GOT3 (cell line): ENCODE measurements around the gene PRKG2.
"Not testable (repeated sequence)": the region's sequence is repeated elsewhere in the genome, so short reads cannot be mapped to it uniquely, and the experiment has no call there.

Experiments
- DNase-seq: peaks from one replicate; lab custom pipeline; 2025; ENCODE audit warnings: mixed read lengths; lab: John Stamatoyannopoulos, UW

Gene PRKG2

GRCh38 chr4:81214881-81215868 lies at the start of gene PRKG2:
TSS of gene PRKG2 (minus strand) at chr4:81215222. CDS start at chr4:81205047, 10,175 bp downstream.
- no peak for DNase-seq

GRCh38 chr4:81260443-81261101 lies 45.5 kb upstream of the PRKG2 start:
- DNase-seq, result no peak

GRCh38 chr4:81258841-81259550 lies 44.0 kb upstream of the PRKG2 start:
- no peak for DNase-seq

GRCh38 chr4:81257816-81258215 lies 42.8 kb upstream of the PRKG2 start:
- DNase-seq, result no peak

DNA sequence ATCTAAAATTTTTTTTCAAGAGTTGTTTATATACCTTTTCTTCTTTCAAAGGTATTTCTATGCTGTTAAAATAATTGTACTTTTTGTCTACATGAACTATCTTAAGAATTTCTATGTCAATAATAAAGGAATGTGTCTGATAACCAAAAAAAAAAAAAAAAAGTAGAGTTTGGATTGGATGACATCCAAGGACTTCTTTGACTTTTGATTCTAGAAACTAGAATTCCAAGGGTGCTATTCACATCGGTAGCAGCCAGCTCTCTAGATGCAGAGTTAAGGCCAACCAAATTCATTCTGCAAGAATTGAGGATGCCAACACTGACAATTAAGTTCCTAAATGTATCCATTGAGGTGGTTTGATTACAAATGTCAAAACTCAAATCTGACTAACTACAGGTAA lies 42.0 kb upstream of the PRKG2 start:
- DNase-seq, result no peak

- no peak for DNase-seq
Measured at GRCh38 chr4:81256059-81256970, 41.3 kb upstream of the PRKG2 start.

GRCh38 chr4:81255524-81255923 lies 40.5 kb upstream of the PRKG2 start:
- no peak for DNase-seq

- DNase-seq, result no peak
Measured at GRCh38 chr4:81250430-81250829, 35.4 kb upstream of the PRKG2 start.

DNA sequence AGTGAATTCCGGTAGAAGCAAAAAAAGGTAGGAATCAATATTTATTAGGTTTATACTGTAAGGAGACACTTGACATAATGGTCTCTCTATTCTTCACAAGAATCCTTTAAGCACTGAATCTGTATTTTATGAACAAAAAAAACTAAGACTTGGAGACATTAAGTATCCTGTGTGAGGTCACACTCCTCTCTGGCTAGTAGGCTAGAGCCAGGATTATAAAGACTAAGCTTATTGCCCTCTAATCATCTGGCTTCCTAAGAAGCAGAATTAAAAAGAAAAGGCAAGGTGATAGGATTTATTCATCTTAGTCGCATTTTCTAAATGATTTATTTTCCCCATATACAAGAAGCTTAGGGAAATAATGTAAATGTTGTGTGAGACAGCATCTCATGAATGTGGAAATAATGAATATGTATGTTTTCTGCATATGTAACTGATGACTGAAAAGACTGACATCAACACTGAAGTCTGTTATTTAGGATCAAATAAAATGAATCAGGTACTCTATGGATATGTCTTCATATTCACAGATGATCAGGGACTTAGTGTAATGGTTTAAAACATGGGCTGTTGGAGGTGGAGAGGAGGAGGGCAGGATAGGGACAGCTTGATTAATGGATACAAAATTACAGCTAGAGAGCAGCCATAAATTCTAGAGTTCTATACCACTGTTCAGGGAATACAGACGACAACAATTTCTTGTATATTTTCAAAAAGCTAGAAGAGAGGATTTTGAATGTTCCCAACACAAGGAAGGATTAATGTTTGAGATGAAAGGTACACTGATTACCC lies 30.4 kb upstream of the PRKG2 start:
- no peak for DNase-seq

DNA sequence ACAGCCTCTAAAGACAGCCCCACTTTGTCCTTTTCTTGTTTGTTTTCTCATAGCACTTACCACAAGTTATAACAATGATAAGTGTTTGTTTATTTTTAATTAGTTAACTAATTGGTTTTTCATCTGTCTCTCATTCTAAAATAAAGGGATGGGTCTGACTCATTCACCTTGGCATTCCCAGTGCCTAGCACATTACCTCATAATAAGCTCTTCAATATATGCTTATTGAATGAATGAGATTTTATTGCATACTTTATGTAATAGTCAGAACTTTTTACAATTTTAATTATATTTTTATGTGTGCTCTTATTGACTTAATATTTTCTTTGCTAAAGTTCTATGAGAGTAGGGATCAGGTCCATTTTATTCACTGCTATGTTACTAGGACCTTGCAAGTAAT lies 22.8 kb upstream of the PRKG2 start:
- DNase-seq, result no peak

DNA sequence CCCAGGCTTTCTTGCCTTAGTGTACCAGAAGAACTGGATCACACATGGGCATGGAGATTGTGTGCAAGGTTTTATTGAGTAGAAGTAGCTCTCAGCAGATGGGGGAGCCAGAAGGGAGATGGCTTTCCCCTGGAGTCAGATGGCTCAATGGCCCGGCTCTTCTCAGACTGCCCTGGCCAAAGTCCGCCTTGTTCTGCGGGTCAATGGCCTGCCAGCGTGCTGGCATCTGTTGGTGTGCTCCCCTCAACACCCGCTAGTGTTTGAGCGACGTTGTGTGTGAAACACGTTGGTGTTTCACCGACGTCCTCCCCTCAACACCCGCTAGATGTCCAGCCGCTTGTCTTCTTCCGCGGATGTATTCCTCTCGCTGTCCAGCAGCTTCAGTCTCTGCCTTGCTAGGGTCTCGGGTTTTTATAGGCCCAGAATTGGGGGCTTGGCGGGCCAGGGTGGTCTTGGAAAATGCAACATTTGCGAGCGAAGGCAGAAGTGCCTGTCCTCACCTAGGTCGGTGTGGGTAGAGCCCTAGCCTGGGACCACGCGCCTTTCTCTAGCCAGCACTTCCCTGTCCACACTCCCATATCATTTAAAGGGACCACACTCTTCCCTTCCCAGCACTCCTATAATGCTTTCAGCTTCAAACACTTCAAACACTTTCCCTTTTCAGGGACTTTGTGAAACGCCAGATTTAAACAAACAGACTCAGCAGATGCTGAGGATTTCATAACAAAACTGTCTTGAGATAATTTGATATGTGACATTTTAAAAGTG lies 21.1 kb upstream of the PRKG2 start:
- DNase-seq, result no peak

DNA sequence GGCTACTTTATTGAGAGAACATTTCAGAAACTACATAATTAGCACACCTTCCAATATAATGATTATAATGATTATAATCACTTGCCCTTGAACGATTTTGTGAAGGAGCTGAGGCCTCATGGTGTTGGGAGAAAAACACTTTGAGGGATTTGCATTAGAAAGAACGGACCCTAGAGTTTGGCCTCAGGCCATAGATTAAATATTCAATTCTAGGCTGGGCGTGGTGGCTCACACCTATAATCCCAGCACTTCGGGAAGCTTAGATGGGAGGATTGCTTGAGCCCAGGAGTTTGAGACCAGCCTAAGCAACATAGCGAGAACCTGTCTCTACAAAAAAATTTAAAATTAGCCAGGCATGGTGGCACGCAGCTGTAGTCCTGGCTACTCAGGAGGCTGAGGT lies 12.9 kb upstream of the PRKG2 start:
- DNase-seq, result no peak

DNA sequence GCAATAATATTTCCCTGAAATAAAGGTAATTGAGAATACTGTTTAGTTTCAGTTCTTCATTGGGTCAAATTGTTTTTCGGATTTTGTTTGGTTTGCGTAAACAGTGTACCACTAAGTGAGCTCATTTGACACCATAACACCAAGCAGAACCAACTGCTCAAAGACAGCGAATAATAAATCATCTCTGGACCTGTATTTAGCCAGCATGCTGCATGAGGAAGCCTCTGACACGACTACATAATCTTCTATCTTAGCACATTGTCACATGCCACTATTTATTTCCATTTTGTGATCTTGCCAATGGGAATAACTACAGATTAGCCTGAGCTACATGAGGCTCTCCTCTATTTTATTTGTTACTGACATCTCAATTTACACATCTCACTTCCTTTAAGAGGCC lies 12.1 kb upstream of the PRKG2 start:
- no peak for DNase-seq

GRCh38 chr4:81225252-81225651 lies 10.2 kb upstream of the PRKG2 start:
- no peak for DNase-seq

DNA sequence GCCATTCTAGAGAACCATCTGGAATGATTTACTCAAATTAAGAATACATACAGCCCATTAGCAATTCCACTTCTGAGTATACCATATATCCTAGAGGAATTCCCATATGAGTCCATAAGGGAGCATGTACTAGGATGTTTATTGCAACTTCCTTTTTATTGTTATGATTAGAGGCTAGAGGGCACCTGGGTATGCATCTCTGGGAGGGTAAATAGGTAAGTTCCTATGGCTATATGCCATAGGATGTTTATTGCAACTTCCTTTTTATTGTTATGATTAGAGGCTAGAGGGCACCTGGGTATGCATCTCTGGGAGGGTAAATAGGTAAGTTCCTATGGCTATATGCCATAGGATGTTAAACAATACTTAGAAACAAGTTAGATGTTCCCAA lies 7.1 kb upstream of the PRKG2 start:
- DNase-seq, result not testable (repeated sequence)

DNA sequence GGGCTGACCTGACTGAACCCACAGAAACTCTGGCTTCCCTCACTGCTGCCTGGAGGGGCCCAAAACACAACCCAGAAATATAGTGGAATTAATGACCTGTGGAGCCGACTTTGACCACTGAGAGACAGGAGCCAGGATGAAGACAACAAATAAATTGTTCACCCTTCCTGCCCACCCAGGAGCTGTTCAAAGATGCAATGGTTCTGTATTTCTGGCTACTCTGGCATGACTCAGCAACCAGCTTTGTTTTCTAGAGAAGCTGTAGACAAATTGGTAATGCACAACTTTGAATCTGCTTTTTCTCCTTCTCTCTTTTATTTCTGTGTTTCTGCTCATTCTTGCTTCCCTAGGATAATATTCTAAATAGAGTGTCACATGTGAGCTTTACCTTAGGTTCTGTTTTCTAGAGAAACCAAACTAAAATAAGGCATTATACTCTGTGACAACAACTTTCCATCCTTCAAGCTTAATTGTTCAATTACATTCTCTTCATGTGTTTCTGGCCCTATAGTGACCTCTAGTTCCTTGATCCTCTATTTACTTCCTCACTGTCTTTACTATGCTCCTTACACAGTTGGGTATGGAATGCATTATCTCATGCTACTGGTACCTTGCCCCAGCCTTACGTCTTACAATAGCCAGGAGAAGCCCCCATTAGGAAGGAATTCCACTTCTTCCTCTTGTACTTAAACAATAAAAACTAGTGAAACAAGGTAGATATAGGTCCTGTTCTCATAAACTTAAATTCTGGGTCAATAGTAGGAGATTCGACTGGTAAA lies 6.5 kb upstream of the PRKG2 start:
- DNase-seq, result no peak

GRCh38 chr4:81220271-81220670 lies 5.2 kb upstream of the PRKG2 start:
- no peak for DNase-seq

DNA sequence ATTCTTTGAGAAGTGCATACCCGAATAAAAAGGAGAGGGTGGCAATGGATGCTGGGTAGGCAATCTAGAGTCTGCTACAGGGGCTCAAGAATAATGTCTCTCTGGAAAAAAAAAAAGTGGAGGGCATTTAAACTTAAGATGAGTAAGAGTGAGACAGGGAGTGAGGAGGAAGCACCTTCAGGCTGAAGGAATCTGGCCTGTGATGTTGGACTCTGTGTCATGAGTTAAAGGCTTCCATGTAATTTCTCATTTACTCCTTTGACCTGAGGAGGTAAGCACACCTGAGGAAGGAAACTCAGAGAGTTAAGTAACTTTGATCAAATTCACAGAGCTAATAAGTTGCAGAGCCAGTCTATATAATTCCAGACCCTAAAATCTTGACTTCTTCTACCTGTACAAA lies 3.2 kb upstream of the PRKG2 start:
- DNase-seq, result no peak

GRCh38 chr4:81217779-81218178 lies 2.8 kb upstream of the PRKG2 start:
- no peak for DNase-seq
